CD4-positive, alpha-beta T cell (primary cell): Measurements from ENCODE around the gene TEDC2. TPM values are rescaled to one million over a fixed set of nuclear protein-coding genes. Genes with fewer than 3 reads are reported as not detected.

Experiments used
- ATAC-seq: fragments of 200-7000 bp; cut with Tn5 transposase; one replicate; pipeline ENCODE4 v1.10.0; 2022; ENCODE audit warnings: mild to moderate bottlenecking; ENCODE audit not compliant: poor library complexity
- CTCF ChIA-PET: fragments of 350-600 bp; sonication (Branson Sonifier 250); formaldehyde crosslinking; loops from one replicate; lab custom pipeline; 2021; ENCODE audit warnings: antibody characterized with exemption, inconsistent platforms; lab: Charles Lee
- POLR2A ChIA-PET: fragments of 350-600 bp; sonication (Branson Sonifier 250); formaldehyde crosslinking; loops from one replicate; lab custom pipeline; 2021; ENCODE audit warnings: antibody characterized with exemption, inconsistent platforms; lab: Charles Lee
- DNase-seq, 14 experiments: peaks; one replicate each; pipeline ENCODE4 v3.0.0-alpha.2; 2013 to 2020; ENCODE audit warnings: mixed read lengths in 2 of 14
- H3K27ac ChIP-seq, 2 donors: one replicate each; pipeline versions ENCODE4 v1.5.1 to v1.7.0; 2013; ENCODE audit warnings: low read length in 2 of 2, low read depth in 1 of 2, mild to moderate bottlenecking in 1 of 2
- H3K27me3 ChIP-seq, 2 experiments: 1 replicate in 1 of 2; 2 replicates in 1 of 2; pipeline versions ENCODE4 v1.6.1 to v1.7.0; 2013; ENCODE audit warnings: low read length in 2 of 2, control low read depth in 1 of 2, mild to moderate bottlenecking in 1 of 2, moderate library complexity in 1 of 2; ENCODE audit not compliant: insufficient read depth in 2 of 2, control insufficient read depth in 1 of 2
- H3K36me3 ChIP-seq: one replicate; pipeline ENCODE4 v1.6.1; 2013; ENCODE audit warnings: low read length, control low read depth; ENCODE audit not compliant: insufficient read depth
- H3K4me1 ChIP-seq: one replicate; pipeline ENCODE4 v1.6.1; 2013; ENCODE audit warnings: low read length, control low read depth; ENCODE audit not compliant: insufficient read depth
- H3K4me3 ChIP-seq: one replicate; pipeline ENCODE4 v1.5.1; 2013; ENCODE audit warnings: mild to moderate bottlenecking, low read length, moderate library complexity
- H3K9me3 ChIP-seq, 2 experiments: 1 replicate in 1 of 2; 2 replicates in 1 of 2; pipeline versions ENCODE4 v1.6.1 to v1.7.0; 2013; ENCODE audit warnings: low read length in 2 of 2, mild to moderate bottlenecking in 2 of 2, control low read depth in 1 of 2, moderate library complexity in 1 of 2; ENCODE audit not compliant: control insufficient read depth in 1 of 2, insufficient read depth in 1 of 2
- H3K27ac Mint-ChIP-seq: one replicate; pipeline ENCODE4 v1.8.0; 2020; ENCODE audit warnings: mixed read lengths
- H3K27me3 Mint-ChIP-seq: one replicate; pipeline ENCODE4 v1.8.0; 2021; ENCODE audit warnings: mixed read lengths
- H3K36me3 Mint-ChIP-seq: one replicate; pipeline ENCODE4 v1.8.0; 2021; ENCODE audit warnings: low read depth, mixed read lengths
- H3K4me1 Mint-ChIP-seq: one replicate; pipeline ENCODE4 v1.8.0; 2021; ENCODE audit warnings: low read depth, mixed read lengths
- H3K4me3 Mint-ChIP-seq: one replicate; pipeline ENCODE4 v1.8.0; 2020; ENCODE audit warnings: mild to moderate bottlenecking, mixed read lengths
- H3K9me3 Mint-ChIP-seq: one replicate; pipeline ENCODE4 v1.8.0; 2020; ENCODE audit warnings: mixed read lengths
- CTCF ChIP-seq: fragments of 200-600 bp; IDR thresholded peaks from one replicate; pipeline ENCODE4 v1.8.0; 2022; ENCODE audit warnings: antibody characterized with exemption, mild to moderate bottlenecking
- intact Hi-C, 2 experiments: fragments of 100-400 bp; cut with DNase I in 1 of 2; cut with micrococcal nuclease in 1 of 2; formaldehyde crosslinking; loops; one replicate each; pipeline versions ENCODE4 v1.15.1 to v1.9.0; 2023 to 2025; cut with DNase I, micrococcal nuclease
- total RNA-seq, 174 experiments: library from RNA in 2 of 174; stranded (reverse) in 2 of 174; gene quantifications; one replicate each; pipeline ENCODE4 v1.2.3 and lab custom pipeline; 2021 to 2026

Gene TEDC2
- total RNA-seq, 2 experiments from 2014 or later = 0.17 to 0.27 TPM

- DNase-seq = peak in 1 of 14 experiments; percentile 17
- H3K27me3 Mint-ChIP-seq = no peaks in the 10 kb centered on the region
- peaks cover 7% of the 10 kb centered on the region for H3K4me1 ChIP-seq
- intact Hi-C loops = no loop called here
- CTCF ChIA-PET = no interaction called here
- no peak overlapping the region for H3K4me3 ChIP-seq
- no peaks in the 10 kb centered on the region for H3K9me3 ChIP-seq
- TF ChIP-seq CTCF = no peak
- POLR2A ChIA-PET = no interaction called here
- H3K4me3 Mint-ChIP-seq = no peak overlapping the region
- H3K27me3 ChIP-seq = no peaks in the 10 kb centered on the region
- H3K36me3 Mint-ChIP-seq = peaks cover 4% of the 10 kb centered on the region
- H3K27ac Mint-ChIP-seq = no peak overlapping the region
- ATAC-seq = no peak
- H3K27ac ChIP-seq = no peak overlapping the region
- no peaks in the 10 kb centered on the region for H3K9me3 Mint-ChIP-seq
- H3K4me1 Mint-ChIP-seq = peaks cover 4% of the 10 kb centered on the region
- H3K36me3 ChIP-seq = peaks cover 5% of the 10 kb centered on the region
These were observed 36.6 kb downstream of the TEDC2 start for GRCh38 chr16:2496223-2497115.

- Histone ChIP-seq H3K27me3 (no peaks in the 10 kb centered on the region), H3K4me3 (no peak overlapping the region), H3K4me1 (peaks cover 7% of the 10 kb centered on the region), H3K27ac (no peak overlapping the region), H3K36me3 (peaks cover 5% of the 10 kb centered on the region), H3K9me3 (no peaks in the 10 kb centered on the region)
- Mint-ChIP-seq H3K27ac (no peak overlapping the region), H3K4me1 (peaks cover 4% of the 10 kb centered on the region), H3K9me3 (no peaks in the 10 kb centered on the region), H3K4me3 (no peak overlapping the region), H3K27me3 (no peaks in the 10 kb centered on the region), H3K36me3 (peaks cover 4% of the 10 kb centered on the region)
- TF ChIP-seq CTCF = no peak
- ChIA-PET POLR2A (no interaction called here), CTCF (no interaction called here)
- DNase-seq = peak in 1 of 14 experiments; percentile 18
- ATAC-seq = no peak
- intact Hi-C loops = no loop called here
These were observed 37.3 kb downstream of the TEDC2 start for GRCh38 chr16:2497116-2497630.

GRCh38 chr16:2497695-2498484, 38.0 kb downstream of the TEDC2 start:
- Mint-ChIP-seq H3K4me1 (peaks cover 4% of the 10 kb centered on the region), H3K27ac (no peak overlapping the region), H3K36me3 (peaks cover 4% of the 10 kb centered on the region), H3K4me3 (no peak overlapping the region), H3K9me3 (no peaks in the 10 kb centered on the region), H3K27me3 (no peaks in the 10 kb centered on the region)
- Histone ChIP-seq H3K4me3 (no peak overlapping the region), H3K4me1 (peaks cover 7% of the 10 kb centered on the region), H3K27ac (no peak overlapping the region), H3K36me3 (peaks cover 5% of the 10 kb centered on the region), H3K9me3 (no peaks in the 10 kb centered on the region), H3K27me3 (no peaks in the 10 kb centered on the region)
- CTCF ChIA-PET = no interaction called here
- ATAC-seq (no peak), DNase-seq (no peak)
- intact Hi-C loops = no loop called here
- POLR2A ChIA-PET = no interaction called here
- no peak for TF ChIP-seq CTCF
